Left forelimb (tissue), 1 donor: ENCODE data around the gene BPIFB2.

ENCODE experiments used
- DNase-seq: peaks from one replicate; pipeline ENCODE4 v3.0.0-alpha.2; 2018; ENCODE audit warnings: low spot score

Gene BPIFB2

DNA sequence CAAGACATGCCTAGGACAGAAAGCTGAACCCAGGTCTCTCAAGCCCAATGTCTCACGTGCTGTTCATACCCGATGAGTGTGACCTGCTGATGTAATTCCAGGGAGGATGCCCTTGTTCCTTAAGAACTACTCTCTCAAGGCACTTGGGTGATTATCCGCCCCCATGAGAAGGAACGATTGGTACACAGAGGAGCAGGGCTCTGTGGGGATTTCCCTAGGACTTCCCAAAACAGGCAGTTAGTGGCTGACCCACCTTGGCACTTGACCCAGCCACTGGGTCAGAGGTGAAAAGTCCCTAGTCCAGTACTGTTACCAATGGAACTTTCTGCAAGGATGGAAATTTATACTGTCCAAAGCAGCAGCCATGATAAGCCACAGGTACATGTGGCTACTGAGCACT, 14.8 kb downstream of the BPIFB2 start:
- DNase-seq: no peak

DNA sequence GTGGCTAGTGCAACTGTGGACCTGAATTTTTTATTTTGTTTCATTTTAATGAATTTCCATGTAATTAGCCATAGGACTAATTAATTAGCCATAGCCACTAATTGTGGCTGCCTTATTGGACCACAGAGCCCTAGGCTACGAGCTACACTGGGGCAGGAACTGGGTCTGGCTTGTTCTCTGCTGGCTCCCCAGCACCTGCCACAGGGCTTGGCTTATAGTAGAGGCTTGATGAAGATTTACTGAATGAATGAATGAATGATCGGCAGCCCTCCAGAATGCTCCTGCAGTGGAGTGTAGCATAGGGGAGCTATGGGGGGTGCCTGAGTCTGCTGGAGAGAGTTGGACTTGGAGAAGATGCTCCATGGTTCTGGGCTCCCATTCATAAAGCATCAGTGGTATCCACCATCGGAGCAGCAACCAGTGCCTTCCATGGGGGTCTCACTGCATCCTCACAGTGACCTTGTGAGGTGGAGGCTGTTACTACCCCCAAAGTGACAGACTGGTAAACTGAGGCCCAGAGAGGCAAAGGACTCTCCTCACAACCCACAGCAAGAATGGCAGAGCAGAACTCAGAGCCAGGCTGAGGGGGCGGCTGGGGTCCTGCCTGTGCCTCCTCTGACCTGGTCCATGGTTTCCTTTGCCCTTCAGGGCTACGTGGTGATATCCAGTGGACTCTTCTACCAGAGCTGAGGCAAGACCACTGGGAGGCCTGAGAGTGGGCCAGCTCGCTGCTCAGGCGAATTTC, 15.4 kb downstream of the BPIFB2 start:
- no peak for DNase-seq

DNA sequence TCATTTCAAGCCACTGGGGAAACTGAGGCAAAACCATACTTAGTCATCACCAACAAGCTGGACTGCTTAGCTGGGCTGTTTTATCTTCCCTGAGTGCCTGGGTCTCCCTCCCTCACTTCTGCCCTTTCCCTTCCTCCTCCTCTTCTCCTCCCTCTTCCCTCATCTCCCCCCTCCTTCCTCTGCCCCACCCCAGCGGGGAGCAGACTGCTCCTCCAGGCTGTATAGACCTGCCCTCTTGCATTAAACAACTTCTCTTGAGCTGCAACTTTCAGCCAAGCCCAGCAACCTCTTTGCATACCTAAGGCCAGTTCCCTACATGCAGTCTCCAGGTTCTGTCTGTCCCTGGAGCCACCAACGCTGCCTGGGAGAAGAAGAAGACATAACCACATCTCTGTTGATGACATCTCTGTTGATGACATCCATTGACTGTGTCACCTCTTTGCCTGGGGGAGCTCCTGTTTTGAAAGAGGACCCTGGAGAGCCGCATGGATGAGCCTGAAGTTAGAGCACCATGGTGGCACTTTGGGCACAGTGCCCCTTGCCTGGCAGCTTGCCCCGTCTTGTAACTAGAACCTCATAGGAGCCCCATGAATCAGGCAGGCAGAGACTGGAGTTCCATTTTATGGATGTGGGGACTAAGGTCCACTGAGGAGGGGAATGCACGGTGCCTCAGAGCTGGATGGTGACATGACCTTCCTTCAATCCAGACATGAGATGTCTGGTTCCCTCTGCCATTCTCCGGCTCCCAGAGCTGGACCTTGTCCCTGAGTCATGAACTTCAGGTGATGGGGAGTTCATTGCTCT, 16.1 kb downstream of the BPIFB2 start:
- DNase-seq: no peak

DNA sequence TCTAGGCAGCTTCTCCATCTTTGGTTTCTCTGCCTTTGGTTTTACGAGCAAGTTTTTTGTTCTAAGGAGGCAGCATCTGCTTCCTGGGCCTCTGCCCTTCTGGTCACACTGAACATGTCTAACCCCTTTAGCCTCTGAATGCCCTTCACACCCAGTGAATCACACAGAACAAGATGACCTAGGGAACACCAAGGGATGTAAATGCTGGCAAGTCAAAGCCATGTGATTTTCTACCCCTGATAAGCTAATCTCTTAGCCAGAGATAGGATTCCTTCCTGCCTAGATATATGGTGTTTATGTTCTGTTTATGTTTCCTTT, 16.7 kb downstream of the BPIFB2 start:
- no peak for DNase-seq

DNA sequence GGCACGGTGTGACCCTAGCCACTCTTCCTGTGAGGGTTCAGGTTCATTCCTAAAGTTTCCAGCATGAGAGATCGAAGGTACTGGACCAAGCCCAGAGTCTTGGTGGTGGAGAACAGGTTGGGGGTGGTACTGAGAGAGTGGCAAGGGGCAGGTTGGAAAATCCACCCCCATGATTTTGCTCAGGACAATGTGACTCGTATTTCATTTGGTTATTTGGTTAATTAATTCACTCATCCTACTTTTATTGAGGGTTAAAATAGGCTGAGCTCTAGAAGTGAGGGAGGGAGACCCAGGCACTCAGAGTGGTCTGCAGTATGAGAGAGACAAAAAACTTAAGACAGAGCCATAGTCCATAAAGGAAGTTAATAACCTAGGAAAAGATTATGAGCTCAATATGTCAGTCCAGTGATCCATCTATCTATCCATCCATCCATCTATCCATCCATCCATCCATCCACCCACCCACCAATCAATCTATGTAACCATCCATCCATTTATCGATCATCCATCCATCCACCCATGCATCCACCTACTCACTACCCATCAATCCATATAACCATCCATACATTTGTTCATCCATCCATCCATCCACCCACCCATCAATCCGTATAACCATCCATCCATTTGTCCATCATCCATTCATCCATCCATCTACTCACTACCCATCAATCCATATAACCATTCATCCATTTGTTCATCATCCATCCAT, 17.3 kb downstream of the BPIFB2 start:
- DNase-seq: no peak

DNA sequence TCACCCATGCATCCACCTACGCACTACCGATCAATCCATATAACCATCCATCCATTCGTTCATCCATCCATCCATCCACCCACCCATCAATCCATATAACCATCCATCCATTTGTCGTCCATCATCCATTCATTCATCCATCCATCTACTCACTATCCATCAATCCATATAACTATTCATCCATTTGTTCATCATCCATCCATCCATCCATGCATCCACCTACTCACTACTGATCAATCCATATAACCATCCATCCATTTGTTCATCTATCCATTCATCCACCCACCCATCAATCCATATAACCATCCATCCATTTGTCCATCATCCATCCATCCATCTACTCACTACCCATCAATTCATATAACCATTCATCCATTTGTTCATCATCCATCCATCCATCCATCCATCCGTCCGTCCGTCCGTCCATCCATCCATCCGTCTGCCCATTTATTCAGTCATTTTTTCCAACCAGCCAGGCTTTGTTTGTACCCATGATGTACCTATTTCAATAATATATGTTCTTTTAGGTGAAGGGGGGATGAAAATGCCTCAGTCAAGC, 17.9 kb downstream of the BPIFB2 start:
- no peak for DNase-seq

DNA sequence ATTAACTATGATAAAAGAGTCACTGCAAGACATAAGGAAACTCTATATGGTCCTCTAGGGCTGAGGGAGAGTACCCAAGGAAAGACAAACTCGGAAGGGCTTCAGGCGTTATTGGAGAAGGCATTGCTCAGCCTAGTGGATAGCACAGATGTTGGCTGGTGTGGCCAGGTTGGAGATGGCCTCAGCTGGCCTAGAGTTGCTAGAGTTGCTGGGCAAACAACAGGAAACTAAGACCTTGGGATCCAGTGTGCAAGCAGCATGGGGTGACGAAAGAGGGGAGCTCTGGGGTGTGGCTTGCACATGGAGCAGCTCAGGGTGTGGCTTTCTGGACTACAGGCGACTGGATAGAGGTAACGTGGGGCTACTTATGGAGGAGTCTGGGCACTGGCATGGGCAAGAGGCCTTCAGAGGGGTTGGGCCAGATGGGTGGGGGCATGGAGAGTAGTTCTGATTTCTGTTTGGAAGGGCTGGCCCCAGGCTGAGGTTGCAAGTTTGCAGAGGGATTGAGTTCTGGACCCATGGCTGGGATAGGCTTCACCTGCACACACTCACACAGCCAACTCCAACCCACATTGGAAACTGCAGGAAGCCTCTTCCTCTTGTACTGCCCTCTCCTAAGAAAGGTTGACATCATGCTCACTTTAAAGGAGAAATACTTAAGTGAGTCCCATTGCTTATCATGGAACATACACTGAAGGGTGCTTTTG, 18.7 kb downstream of the BPIFB2 start:
- no peak for DNase-seq

DNA sequence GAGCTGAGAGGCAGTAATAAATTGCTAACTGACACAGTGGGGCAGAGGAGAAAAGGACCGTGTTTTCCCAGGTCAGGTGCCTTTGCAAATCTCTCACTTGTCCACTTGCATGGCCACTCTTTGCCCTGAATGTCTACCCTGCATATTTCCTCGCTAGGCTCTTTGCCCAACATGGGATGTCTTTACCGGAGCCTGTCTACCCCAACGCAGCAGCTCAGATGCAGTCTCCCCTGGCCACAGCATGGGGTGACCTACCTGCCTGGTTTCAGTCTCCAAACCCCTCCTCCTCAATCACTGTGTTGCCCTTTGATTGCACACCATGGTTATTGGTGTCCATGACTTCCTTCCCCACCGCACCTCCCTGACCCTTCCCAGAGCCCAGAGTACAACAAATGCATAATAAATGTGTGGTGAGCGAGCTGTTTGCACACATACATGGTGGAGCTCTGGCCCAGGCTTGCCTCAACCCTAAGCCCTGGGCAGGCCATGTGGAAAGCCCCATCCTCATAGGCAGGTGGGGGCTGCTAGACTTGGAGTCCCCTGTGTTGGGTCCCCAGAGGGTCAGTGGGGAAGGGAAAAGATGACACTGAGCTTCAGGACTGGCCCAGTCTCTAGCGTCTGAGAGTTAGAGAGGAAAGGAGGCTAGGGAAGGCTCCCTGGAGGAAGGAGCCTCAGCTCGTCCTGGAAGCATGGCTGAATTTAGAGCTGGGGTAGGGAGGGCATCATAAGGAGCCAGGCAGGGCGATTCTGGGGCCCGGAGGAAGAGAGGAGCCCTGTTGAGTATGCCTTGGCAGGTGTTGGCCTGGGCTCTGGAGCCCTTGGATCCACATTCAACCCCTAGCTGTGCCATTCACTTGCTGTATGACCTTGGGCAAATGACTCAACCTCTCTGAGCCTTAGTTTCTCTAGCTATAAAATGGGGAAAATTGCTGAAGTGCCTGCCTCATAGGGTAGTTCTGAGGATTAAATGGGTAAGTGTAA, 19.6 kb downstream of the BPIFB2 start:
- no peak for DNase-seq

DNA sequence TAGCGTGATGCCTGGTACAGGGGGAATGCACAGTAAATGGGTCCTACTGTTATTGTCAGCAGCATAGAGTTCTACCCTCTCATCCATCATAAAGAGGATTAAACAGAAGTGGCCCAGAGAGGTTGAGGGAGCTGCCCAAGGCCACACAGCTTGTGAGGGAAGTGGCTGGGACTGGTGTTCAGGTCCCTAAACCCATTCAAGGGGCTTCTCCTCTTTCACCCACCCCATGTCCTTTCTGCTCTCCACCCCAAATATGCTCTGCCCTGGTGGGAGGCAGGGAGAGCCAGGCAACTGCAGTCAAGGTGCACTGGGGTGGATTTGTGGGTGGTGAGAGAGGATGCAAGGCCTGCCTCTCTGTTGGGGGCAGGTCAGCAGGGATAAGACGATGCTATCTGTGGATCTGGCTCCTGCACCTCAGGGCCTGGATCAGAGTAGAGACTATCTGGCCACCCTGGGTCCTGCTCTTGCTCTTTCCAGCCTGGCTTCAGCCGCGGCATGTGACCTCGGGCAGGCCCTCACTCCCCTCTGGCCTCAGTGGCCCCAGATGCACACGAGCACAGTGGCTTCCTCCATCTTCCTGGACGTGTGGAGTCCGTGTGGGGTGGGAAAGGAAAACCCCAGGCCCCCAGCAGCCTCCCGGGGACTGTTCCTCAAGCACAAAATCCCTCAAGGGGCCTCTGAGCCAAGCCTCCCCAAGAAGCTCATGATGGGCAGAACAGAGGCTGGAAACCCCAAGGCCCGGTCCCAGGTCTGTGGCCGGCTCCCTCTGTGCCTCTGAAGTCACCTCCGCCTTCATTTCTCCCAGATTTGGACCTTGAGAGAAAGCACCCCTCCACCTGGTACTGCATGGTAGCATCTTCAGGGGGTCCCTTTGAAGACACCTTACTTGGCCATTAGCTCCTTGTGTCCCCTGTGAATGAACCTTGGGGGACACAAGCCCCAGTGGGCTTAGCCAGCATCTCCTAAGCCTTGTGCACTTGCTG, 20.6 kb downstream of the BPIFB2 start:
- no peak for DNase-seq

DNA sequence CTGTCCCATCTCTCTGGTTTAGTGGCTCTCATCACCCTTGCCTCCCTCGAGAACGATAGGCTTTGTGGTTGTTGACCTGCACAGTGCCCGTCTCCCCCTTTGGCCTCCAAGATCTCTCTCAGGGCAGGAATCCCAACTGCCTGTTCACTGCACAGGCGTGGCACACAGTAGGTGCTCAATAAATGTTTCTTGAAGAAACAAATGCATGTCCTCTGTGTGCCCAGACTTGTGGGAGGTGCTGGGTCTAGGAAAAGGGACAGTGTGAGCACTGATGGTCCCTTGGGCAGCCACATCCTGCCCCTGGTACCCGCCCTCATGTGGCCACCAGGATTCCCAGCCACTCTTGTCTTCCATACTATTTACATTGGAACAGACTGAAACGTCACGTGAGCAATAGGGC, 21.4 kb downstream of the BPIFB2 start:
- DNase-seq: no peak

DNA sequence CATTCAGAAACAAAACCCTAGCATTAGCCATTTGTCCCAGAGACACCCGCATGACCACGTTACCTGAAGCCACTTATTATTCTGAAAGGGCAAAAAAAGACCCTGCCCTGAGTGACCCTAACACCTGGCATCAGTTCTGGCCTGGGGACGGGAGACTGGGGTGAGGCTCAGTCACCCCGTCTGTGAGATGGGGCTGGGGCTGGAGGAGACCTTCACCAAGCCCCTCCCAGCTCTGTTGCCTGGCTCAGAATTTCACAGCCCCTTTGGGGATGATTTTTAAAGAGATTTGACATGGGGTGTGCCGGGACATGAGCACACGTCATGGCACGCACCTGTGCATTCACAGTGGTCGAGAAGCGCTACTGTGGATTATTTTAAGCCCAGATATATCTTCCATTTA, 22.6 kb downstream of the BPIFB2 start:
- no peak for DNase-seq

DNA sequence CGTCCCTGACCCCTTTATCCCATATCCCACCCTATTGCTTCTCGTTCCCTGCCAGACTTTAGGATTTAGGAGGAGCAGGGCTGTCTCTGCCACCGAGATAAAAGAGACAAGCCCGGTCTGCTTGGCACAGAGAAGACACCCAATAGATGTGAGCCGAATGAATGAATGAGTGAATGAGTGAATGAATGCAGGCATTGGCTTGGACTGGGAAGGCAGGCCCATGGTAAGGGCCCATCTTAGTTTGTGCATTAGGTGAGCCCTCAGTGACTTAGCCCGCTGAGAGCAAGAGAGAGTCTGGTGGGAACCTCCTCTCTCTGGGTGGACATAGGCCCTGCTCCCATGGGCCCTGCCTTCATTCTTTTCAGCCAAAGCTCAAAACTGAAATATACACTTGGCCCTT, 23.1 kb downstream of the BPIFB2 start:
- DNase-seq: no peak

DNA sequence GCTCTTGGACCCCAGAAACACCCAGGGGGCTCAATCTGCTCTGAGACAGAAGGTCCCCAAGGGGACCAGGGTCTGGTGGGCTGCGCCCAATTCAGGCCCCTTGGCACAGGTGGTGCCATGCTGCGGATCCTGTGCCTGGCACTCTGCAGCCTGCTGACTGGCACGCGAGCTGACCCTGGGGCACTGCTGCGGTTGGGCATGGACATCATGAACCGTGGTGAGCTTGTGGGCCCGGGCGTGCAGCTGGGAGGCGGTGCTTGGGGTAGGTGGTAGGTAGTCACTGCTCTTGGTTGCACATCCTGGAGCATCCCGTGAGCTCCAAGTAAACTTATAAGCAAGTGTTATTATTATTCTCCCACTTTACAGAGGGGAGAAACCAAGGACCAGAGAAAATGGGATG, 24.0 kb downstream of the BPIFB2 start, which contains the start of gene BPIFB6:
BPIFB6 (plus strand) TSS at position 118 of the 400 bp plus-strand sequence; CDS start at position 118, 0 bp downstream.
- no peak for DNase-seq

DNA sequence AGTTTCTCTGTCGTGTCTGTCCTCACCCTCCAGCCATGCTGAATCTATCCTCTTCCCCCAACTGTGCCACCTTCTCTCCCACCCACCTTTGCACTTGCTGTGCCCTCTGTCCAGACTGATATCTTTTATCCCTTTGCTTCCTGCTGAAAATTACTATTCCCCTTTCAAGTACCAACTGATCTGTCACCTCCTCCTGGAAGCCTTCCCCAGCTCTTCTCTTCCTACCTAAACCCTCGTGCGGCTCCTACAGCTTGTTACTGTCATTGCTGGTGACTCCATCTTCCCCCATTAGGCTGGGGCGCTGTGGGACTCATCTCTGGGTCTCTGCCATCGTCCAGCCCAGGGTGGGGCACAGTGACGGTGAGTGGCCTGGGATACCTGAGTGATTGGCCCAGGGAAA, 25.1 kb downstream of the BPIFB2 start:
- no peak for DNase-seq

DNA sequence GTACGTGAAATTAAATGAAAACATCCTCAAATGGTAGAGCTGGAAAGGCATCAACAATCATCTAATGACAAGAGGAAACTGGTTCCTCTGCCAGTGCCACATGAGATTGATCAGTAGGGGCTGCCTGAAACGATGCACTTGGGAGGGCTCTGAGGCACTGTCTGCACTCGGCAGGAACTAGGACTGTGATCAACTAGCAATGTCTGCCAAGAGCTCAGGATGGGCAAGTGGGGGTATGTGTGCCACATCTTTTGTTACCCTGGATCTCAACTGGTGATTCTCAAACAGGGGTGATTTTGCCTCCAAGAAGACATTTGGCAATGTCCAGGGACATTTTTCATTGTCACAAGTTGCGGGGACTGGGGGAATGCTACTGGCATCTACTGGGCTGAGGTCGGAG, 25.9 kb downstream of the BPIFB2 start:
- DNase-seq: no peak

DNA sequence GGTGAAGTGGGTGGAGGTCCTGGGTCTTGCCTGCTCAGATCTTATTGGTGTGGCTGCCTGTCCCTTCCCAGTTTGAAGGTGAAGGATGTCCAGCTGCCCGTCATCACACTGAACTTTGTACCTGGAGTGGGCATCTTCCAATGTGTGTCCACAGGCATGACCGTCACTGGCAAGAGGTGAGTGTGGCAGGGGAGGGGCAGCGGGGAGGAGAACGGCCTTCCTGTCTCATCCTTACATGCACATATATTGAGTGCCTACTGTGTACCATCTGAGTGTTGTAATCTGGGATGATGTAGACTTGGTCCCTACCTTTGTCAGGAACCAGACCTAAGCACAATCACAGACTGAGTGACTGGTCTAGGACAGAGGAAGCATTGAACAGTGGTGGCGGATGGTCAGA, 26.6 kb downstream of the BPIFB2 start:
- no peak for DNase-seq

DNA sequence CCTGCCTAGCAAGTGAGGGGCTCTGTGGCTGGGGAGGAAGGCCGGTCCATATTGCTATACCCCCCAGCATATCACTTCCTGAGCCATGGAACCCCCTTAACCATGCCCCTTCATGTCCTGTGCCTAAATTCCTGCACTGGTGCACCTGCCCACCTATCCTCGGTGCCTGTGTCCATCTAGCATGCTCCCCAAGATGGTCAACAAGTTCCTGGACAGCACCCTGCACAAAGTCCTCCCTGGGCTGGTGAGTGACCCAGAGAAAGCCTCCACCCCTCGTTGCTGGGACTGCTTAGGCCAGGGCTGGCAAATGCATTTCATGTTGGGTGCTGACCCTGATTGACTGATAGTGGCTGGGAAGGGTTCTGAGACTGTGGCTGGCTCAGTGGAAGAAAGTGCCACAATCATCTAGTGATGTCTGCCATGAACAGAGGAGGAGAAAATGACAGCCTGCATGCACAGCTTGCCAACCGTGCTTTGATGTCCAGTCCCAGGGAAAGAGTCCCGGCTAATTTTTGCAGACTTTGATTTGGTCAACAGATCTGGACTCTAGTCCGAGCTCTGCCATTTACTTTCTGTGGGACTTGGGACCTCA, 27.5 kb downstream of the BPIFB2 start:
- DNase-seq: no peak

DNA sequence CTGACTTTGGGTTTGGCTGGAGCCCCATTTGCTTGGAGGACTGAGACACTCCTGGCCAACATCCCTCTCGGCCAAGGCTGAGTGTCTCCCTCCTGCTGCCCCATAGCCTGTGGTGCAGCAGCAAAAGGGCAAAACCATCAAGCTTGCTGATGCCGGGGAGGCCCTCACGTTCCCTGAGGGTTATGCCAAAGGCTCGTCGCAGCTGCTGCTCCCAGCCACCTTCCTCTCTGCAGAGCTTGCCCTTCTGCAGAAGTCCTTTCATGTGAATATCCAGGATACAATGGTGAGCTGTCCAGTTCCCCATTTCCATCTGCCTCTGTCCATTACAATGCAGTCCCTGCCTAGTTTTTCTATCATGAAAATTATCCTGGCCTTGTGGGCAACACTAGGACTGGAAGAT, 30.0 kb downstream of the BPIFB2 start:
- no peak for DNase-seq

DNA sequence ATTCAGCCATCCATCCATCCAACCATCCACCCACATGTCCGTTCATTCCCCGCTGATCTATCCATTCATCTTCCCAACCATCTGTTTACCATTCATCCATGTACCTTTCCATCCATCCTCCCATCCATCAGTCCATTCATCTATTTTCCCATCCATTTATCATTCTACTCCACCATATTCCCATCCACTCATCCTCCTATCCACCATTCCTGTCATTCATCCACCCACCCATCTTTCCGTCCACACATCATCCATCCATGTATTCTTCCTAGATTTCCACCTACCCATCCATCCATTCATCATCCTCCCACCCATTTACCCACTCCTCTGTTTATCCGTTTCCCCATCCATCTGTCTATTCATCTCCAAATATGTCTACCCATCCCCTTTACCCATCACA, 30.7 kb downstream of the BPIFB2 start:
- DNase-seq: no peak
